ENCODE results near the gene KRT83.

GRCh38 chr12:52264435-52264825 is 56.8 kb downstream of the KRT83 start:
- TF ChIP-seq CTCF (conservative IDR thresholded peaks at IDR 0.05 in 1 of 2, IDR thresholded peaks at IDR 0.05 in 1 of 2; ENCODE audit: low read depth in 1 of 2, low read length in 2 of 2): no peak
- TF ChIP-seq EZH2 (IDR thresholded peaks at IDR 0.05; ENCODE audit: low read length, missing control alignments): no peak

Measured in fibroblast of lung (primary cell).